ENCODE data around the gene AKAP8.

AKAP8 gene

DNA sequence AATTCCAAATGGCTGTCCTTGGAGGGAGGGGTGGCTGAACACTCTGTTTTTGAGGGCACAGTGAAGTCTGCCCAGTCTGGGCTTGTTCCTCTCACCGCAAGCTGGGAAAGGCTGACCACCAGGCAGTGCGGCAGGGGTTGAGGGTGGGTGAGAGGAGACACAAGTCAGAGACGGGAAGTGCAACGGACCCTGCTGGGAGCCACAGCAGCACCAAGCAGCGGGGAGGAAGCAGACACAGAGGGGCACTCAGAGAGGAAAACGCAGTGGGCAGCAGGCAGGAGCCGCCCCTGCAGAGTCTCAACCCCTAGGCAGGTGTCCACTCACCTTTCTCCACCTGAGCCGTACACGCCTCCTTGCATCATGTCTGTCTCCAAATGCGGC is 23.6 kb upstream of the AKAP8 start:
- TF ChIP-seq CTCF (conservative IDR thresholded peaks at IDR 0.05; ENCODE audit: low read length): no peak
- DNase-seq (ENCODE audit: low read depth): no peak
- H3K4me3 ChIP-seq (ENCODE audit: low read length): no peak overlapping the region

- H3K4me3 ChIP-seq (ENCODE audit: low read length): no peak overlapping the region
- TF ChIP-seq CTCF (conservative IDR thresholded peaks at IDR 0.05; ENCODE audit: low read length): no peak
- no peak for DNase-seq (ENCODE audit: low read depth)
Observed at GRCh38 chr19:15402411-15403150, 23.0 kb upstream of the AKAP8 start.

DNA sequence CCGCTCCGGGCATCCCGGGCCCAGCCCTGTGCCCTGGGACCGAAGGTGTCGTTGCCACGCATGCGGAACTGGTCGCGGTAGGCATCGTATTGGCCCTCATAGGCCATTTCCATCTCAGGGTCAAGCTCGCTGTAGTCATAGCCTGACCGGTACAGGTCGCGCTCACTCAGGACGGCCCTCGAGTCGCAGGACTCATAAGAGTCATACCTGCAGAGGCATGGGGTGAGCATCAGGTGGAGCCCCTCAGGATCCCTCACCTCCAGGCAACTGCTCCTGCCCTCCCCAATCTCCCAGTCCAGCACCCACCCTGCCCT is 21.8 kb upstream of the AKAP8 start:
- no peak overlapping the region for H3K4me3 ChIP-seq (ENCODE audit: low read length)
- no peak for TF ChIP-seq CTCF (conservative IDR thresholded peaks at IDR 0.05; ENCODE audit: low read length)
- DNase-seq (ENCODE audit: low read depth): no peak

DNA sequence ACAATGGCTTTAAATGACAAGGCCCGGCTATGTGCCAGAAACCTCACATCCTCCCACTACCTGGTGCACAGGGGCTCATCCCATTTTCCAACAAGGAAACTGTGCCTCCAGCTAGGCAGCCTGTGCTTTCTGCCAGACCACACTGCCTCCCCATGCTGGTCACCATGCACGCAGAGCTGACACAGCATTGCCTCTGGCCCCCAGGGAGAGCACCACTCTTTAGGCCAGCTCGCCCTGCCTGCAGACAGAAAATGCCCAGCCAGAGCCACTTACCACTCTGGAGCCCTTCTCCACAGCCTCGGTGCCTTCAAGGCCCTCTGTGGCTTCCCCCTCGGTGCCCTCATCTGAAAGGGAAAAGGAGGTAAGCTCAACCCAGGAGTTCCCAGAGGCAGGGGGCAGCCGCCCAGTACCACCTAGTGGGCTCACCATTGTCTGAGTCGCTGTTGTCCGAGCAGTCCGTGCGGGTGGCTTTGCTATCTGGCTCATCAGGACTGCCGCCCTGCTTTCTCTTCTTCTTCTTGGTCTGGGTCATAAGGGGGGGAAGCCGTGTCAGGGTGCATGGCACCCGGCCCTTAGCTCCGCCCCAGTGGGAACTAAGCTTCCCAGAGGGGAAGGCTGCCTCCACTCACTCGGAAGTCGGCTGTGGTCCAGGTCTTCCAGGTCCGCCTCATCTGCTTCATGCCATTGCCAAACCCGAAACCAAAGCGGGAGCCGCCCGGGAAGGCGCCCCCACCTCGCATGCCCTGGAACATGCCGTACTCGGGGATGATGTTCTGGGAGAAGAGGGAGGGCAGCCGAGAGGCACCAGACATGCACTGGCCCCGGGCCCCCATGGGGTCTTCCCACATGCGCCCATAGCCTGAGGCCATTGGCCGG is 21.2 kb upstream of the AKAP8 start:
- no peak for TF ChIP-seq CTCF (conservative IDR thresholded peaks at IDR 0.05; ENCODE audit: low read length)
- DNase-seq (ENCODE audit: low read depth): no peak
- no peak overlapping the region for H3K4me3 ChIP-seq (ENCODE audit: low read length)

GRCh38 chr19:15399635-15400034 is 20.0 kb upstream of the AKAP8 start:
- no peak for DNase-seq (ENCODE audit: low read depth)
- TF ChIP-seq CTCF (conservative IDR thresholded peaks at IDR 0.05; ENCODE audit: low read length): no peak
- H3K4me3 ChIP-seq (ENCODE audit: low read length): no peak overlapping the region

DNA sequence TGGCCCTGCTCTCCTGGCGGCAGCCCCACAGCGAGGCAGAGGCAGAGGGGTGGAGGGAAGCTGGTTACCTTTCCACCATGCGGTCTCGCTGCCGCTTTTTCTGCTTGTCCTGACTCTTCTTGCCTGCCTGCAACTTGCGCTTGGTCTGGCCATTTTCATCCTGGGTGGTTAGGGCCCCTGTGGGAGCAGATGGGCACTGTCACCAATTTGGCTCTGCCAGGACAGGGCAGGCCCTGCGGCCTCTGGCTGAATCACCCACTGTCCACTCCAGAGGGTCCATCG is 19.6 kb upstream of the AKAP8 start:
- no peak for DNase-seq (ENCODE audit: low read depth)
- H3K4me3 ChIP-seq (ENCODE audit: low read length): no peak overlapping the region
- no peak for TF ChIP-seq CTCF (conservative IDR thresholded peaks at IDR 0.05; ENCODE audit: low read length)
